HG03097 (cell line): ENCODE results near the gene SNAPIN.
A peak's percentile ranks its signal among the peaks of the same experiment; 100 is the strongest.

Source experiments
- ATAC-seq: cut with Tn5 transposase; IDR thresholded peaks from one replicate; pipeline ENCODE4 v1.9.1; 2021; ENCODE audit not compliant: unreplicated experiment, low FRiP score

Gene SNAPIN, protein sequence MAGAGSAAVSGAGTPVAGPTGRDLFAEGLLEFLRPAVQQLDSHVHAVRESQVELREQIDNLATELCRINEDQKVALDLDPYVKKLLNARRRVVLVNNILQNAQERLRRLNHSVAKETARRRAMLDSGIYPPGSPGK

DNA sequence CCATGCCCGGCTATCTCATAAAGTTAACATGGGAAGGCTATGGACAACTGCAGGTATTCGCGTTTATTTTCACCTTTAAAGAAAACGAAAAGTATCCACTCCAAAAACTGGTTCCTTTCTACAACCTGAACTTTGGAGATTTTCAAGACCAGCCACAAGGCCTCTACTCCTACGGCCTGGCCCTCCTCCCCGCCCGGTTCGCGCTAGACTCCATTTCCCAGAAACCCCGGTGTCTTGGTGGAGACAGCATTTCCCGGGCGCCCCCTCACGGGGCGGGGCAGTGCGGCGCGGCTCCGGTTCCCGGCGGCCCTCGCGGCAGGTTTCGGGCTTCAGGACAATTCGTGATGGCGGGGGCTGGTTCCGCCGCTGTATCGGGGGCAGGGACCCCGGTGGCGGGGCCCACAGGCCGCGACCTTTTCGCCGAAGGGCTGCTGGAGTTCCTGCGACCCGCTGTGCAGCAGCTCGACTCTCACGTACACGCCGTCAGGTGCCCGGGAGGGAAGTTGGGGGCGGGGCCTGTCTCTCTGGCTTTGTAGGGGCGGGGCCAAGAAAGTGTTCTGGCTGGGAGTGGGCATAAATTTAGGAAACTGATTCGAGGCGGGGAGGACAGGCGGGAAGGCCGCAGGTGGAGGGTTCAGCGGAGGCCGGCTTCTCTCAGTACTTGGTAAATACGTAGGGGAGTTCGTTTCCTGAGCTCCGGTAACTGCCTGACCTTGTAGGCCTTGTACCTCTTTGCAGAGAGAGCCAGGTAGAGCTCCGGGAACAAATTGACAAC is at the start of gene SNAPIN:
SNAPIN (plus strand) TSS at position 304 of the 775 bp plus-strand sequence; CDS start at position 345, 41 bp downstream.
- ATAC-seq, result peak; percentile 83

DNA sequence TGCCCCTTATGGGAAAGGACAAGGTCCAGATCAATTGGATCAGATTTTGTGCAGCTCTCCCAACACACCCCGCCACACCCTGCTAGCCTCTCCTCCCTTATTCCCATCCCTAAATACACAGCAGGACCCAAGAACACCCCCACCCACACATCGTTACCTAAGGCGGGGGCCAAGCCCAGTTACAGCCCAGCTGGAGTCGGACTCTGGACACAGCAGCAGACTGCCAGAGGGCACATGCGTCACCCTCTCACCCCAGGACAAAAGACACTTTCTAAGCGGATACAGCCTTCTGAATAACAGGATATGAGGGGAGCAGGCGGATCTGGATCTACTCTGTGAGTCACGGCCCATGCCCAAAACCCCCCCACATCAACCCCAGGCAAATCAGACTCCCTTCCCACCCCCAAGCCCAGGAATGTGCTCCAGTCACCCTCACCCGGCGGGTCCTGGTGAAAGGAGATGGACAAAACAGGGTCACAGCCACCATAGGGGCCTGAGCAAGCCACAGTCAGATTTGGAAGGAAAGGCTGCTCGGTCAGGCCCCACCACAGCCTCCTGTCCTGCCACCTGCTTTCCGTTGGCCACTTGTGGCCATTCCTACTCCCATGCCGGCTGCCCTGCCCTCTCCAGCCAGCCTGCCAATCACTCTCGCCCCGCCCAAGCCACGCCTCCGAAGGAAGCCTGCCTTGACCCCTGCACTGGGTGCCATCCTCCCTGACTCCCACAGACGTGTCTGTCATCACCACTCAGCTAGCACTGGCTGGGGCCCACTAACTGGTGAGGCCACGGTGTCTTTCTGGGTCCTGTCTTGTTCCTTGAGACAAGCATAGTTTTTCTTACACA is 49.5 kb upstream of the SNAPIN start:
- no peak for ATAC-seq

DNA sequence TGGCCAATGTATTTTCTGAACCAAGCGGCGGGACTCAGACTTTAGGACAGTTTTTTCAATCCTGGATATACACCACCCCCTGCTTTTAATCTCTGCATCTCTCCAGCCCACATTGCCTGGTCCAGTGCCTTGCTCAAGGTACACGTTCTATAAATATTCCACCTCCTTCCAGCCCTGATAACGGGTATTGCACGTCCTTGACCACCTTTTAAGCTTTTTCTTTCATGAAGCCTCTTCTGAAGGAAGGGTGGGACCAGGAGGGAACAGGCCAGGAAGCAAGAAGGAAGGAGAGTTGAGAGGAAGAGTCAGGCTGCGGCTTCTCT is 49.0 kb upstream of the SNAPIN start:
- ATAC-seq, result no peak

DNA sequence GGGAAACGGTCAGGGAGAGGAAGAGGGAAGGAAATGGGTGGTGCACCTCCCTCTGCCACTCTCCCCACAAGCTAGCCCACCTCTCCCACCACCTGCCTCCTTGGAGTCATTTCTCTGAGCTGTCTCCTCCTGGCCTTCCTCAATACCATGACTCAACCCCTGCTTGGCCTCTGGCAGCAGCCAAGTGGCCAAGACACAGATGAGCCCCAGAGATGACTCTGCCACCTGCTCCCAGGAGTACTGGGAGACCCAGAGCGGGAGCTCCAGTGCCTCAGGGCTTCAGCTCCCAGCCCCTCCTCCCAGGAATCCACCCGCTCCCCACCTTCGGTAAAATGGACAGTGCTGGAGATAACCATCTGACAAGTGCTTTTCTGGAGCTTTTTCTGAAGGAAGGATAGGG is 48.2 kb upstream of the SNAPIN start:
- ATAC-seq, result no peak

DNA sequence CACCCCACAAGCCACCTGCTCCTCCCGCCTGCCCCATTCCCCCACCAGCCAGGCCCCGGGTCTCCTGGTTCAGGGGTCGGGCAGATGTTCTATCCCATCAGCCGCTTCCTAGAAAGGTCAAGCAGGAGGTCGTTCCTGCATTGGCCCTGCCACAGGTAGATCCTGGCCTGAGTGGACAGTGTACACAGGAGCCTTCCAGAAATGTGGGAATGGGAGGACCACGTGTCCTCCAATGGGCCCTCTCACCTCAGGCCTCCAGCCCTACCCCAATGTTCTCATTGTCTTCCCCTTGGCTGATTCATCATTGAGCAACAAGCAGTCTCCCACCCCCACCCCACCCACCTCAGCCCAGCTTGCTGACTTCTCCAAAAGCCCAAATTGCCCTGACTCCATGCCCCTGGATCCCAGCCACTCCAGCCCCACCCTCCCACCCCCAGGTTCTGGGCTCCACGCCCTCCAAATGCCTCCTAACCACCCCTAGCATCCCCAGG is 47.6 kb upstream of the SNAPIN start:
- ATAC-seq, result no peak

DNA sequence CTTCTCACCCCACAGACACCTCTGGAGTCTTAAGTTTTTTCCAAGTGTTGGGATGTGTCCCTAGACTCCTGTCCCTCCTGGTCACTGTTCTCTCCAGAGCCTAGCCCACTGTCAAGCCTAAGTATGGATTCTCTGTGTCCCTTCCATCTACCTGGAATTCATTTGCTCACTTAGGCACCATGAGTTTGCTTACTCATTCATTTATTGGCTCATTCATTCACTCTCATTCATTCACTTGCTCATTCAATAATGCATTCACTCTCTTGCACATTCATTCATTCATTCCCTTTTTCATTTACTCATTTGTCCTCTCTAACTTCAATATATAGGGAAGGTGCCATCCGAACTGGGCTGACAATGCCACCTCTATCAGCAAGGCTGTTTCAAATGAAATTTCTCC is 47.1 kb upstream of the SNAPIN start:
- ATAC-seq, result no peak

DNA sequence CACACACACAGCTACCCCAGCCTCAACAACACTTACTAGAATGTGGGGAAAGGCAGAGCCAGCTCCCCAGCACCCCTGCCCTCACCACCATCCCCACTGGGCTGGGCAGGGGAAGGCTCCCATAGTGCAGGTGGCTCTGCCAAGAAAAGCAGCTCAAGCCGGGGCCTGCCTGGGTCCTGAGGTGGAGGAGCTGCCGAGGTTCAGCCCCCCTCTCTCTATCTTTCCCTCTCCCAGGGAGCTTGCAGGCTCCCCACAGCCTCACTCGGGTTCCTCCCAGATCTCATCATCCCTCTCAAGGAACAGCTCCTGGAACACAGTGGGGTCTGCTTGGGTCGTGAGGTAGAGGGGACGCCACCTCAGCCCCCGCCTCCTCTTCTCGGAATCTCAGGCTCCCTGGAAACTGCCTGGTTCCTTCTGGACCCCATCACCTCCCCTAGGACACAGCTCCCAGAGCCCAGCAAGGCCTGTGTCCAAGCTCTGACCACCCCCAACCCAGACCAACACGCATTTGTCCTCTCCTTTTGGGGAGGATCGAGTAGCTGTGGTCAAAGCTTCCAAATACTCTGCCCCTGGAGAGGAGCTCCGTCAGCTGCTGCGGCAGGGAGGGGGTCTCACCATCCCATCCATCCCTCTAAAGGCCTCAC is 46.3 kb upstream of the SNAPIN start:
- ATAC-seq, result no peak

DNA sequence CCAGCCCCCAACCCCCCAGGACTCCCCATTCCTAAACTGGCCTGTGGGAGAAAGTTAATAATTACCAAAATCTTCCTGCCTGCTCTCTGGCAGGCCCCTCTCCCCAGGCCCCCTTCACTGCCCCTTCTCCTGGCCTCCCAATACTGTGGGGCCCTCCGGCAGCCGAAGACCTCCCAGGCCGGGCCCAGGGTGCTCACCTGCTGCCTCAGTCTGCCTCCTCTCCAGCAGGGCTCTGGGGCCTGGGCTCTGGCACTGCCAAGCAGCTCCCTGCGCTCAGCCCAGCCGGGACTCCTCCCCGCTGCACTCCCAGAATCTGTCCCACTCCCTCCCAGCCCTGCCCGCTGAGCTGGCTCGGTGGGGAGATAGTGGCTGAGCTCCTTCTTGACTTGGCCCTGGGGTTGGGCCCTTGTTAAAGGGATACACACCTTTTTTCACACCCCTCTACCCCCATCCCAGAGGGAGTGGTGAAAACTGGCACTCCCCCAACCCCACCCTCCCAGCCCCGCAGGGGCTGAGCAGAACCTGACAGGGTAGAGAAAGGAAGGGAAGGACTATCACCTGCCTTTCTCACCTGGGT is 45.7 kb upstream of the SNAPIN start, which contains the start of gene S100A16:
S100A16 (minus strand) TSS at position 383 of the 577 bp plus-strand sequence. CDS start 4,986 bp downstream, outside the sequence.
- no peak for ATAC-seq

DNA sequence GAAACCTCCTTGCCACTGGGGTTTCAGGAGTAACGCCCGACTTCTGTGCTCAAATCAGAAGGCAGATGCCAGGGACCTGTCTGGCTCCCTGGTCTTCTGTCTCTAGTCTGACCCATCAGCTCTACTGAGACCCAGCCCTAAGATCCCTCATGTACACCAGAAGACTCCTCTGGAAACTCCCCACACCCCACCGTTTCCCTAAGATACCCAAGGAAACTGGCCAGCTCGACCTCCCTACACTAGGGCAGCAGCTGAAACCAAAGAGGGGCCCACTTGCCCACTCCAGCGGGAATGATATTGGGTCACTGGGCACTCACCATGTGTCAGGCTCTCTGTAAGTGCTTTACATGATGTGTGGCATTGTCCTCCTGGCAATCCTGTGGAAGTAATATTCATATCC is 45.1 kb upstream of the SNAPIN start:
- no peak for ATAC-seq

DNA sequence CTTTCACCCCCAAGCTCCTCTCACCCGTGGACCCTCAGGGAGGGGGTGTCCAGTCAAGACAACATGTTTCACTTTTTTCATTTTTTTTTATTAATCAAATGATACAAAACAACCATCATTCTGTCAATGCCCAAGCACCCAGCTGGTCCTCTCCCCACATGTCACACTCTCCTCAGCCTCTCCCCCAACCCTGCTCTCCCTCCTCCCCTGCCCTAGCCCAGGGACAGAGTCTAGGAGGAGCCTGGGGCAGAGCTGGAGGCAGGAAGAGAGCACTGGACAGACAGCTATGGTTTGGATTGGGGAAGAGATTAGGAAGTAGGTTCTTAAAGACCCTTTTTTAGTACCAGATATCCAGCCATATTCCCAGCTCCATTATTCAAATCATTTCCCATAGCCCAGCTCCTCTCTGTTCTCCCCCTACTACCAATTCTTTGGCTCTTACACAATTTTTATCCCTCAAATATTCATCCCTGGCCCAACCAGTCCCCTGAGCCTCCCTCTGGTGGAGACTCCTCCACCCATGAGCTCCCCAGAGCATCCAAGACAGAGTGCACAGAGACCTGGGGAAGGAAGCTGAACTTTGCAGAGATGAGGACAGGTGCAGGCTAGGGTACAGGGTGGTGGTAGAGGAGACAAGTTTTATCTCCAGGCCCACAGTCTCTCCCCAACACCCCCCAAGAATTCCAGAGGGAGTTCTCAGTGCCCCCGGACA is 44.2 kb upstream of the SNAPIN start:
- no peak for ATAC-seq

DNA sequence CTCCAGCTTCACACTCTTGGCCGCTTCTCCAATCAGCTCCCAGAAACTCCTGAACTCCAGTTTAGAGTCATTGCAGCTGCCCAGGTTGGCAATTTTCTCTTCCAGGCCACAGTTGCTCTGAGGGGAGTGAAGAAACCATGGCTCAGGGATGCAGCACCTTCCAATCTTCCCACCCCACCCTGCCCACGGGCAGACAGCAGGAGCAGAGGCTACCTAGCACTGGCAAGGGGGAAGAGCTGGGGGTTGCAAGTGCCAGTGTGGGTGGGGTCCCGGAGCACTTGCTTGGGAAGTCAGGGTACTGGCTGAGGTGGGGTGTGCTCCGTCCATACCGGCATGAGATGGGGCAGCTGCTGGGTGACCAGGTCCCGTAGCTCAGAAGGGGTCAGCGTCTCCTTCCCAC is 43.6 kb upstream of the SNAPIN start:
- ATAC-seq, result no peak

DNA sequence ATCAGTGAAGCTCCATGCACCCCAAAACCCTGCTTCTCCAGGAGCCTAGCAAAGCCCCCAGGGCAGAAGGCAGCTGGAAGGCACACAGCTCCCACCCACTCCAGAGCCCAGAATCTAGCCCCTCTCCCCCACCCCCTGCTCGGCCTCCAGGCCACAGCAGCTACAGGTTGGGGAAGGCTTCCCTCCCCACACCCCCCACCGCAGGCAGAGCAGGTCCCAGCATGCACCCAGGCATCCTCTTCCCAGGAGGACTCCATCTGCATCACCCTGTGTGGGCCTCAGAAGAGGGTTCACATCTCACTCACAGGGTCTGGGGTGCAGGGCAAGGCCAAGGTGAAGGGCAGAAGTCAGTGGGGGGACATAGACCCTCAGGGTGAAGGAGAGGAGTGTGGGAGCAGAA is 43.1 kb upstream of the SNAPIN start:
- no peak for ATAC-seq

DNA sequence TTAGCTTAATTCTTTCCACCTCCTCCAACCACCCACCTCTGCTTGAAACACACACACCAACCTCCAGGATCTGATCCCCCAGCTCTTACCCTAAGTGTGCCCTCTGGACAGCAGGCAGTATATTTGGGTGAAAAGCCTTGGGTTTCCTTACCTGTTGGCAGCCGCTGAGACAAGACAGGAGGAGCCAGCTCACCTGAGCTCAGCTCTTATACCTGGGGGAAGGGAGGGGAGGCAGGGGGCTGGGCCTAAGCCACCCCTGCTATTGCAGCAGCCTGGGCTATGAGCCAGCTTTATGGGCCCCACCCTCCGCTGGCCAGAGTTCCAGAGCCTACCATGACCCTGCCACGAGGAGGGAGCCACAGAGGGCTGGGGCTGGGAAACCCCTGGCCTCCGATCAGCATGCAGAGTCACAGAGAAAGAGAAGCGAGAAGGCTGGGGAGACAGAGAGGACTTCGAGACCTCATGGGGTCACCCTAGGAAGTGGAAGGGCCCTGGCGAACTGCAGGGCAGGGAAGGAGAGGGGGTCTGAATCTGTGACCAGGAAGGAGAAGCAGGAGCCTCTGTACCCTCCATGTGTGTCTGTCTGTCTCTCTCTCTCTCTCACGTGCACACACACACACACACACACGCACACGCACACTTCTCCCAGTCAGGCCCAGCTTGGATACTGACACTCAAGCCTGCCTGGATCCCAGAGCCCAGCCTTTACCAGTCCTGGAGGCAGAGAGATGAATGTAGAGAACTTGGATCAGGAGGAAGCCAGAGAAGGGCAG is 42.2 kb upstream of the SNAPIN start, which contains the start of gene S100A14:
S100A14 (minus strand) TSS at position 182 of the 773 bp plus-strand sequence. CDS start 467 bp downstream, outside the sequence.
- no peak for ATAC-seq

DNA sequence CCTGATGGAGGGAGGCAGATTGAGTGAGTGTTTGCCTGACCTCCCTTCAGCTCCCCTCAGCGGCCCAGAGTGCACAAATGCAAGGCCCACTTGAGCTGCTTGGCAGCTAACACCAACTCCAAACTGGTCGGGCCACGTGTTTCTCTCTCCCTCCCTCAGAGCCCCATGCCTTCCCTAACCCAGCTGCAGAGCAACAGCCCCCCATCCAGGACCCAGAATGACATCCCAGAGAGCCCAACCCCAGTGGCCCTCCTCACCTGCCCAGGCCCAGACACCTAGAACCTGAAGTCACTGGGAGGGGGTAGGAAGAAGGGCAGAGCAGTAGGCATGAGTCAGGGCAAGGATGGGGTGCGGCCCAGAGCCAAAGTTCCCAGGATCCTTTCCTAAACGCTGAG is 41.6 kb upstream of the SNAPIN start:
- ATAC-seq, result no peak

DNA sequence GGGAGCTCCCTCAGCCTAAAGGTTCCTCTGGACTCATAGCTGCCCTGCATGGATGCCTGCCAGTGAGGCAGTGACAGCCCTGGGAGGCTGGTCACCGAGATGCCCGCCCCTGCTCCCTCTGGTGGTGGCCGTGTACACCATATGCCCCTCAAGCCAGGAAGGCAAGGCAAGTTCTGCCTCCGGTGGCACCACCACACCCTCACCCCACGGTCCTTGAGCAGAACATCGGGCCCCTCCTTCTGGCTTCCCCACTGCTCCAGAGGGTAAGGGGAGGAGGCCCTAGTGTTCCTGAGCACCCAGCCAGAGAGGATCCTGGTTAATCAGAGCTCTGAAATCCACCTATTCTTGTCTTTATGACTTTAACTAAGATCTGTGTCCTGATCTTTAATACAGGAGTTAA is 40.8 kb upstream of the SNAPIN start:
- peak; percentile 69 for ATAC-seq

DNA sequence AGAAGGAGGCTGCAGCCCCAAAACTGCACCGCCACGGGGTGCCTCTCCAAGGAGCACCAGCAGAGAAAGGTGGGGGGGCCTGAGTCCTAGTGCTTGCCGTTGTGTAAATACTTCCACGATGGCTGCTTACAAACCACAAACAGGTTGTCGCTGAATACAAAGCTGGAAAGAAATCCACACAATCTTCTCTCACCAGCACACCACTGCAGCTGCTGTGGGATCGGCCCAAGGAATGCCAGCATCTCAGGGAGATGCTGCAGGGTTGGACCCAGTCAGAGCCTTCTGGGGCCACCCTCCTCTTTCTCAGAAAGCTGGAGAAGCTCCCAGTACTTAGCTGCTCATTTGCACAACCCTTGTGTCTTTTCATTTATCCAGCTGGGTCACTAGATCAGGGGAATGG is 39.3 kb upstream of the SNAPIN start:
- ATAC-seq, result no peak

DNA sequence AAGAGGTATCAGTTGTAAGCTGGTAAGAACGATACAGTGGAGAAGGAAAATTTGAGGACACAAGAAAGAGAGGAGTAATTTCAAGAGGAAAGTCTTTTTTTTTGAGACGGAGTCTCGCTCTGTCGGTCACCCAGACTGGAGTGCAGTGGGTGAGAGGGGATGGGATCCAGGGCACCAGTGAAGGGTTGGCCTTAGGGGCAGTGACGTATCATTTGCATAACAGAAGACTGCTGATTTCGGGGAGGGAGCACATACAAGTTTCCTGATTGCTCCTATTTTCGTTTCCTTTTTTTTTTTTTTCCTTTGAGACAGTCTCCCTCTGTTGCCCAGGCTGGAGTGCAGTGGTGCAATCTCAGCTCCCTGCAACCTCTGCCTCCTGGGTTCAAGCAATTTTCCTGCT is 35.4 kb upstream of the SNAPIN start:
- ATAC-seq, result no peak

DNA sequence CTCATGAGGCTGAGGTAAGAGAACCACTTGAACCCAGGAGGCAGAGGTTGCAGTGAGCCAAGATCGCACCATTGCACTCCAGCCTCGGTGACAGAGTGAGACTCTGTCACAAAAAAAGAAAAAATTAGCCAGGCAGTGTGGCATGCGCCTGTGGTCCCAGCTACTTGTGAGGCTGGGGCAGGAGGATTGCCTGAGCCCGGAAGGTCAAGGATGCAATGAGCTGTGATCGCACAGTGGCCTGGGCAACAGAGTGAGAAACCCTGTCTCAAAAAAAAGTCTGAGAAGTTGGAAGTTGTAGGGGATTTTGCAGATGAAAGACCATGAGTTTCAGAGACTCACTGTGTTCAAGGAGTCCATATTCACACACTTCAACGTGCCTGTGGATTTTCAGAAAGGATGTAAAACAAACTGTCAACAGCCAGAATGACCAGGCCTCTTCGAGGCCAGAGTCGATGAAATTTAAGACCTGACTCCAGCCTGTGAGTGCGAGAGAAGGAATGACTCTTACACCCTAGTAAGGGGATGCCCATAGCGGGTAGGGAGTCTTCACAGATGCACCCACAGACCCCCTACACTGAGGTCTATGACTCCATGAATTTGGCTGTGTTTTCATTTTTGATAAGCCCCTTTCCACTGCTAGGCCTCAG is 33.4 kb upstream of the SNAPIN start:
- ATAC-seq, result no peak

DNA sequence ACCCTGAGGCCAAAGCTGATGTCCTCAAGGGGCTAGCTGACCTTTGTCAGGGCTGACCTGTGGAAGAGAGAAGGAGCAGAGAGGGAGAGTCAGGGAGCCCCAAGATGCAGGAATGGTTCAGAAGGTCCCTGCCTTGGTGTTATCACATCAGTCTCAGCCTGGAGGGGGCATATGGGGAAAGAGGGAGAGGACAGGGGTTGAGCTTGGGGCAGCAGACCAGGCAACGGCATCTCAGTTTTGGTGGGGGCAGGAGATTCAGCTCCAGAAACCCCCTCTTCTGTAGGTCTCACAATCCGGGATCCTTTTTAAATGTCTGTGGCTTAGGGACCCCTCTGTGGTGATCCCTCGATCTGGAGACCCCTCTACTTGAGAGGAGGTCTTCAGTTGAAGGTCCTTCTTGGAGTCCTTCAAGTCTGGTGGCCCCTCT is 32.0 kb upstream of the SNAPIN start:
- no peak for ATAC-seq
